DND-41 (cell line): Measurements from ENCODE around the gene RDH16.
"Not testable (repeated sequence)": the region's sequence is repeated elsewhere in the genome, so short reads cannot be mapped to it uniquely, and the experiment has no call there.

ENCODE experiments used
- ATAC-seq: fragments of 200-7000 bp; cut with Tn5 transposase; 3 replicates; pipeline ENCODE4 v1.9.1; 2021; ENCODE audit warnings: low read depth; ENCODE audit not compliant: insufficient read depth
- DNase-seq: peaks from one replicate; pipeline ENCODE4 v3.0.0-alpha.2; 2020
- H2AFZ ChIP-seq: 2 replicates; pipeline ENCODE4 v1.6.0; 2012; ENCODE audit warnings: low read depth, low read length
- H3K27ac ChIP-seq: 2 replicates; pipeline ENCODE4 v1.5.1; 2012; ENCODE audit warnings: low read length, inconsistent platforms
- H3K27me3 ChIP-seq: fragments of 200-600 bp; sonication (generic); 2 replicates; pipeline ENCODE4 v1.6.0; 2012; ENCODE audit warnings: low read length, mild to moderate bottlenecking, inconsistent platforms; ENCODE audit not compliant: insufficient read depth, poor library complexity
- H3K36me3 ChIP-seq: 2 replicates; pipeline ENCODE4 v1.5.1; 2012; ENCODE audit warnings: low read length, inconsistent platforms; ENCODE audit not compliant: insufficient read depth
- H3K4me1 ChIP-seq: 2 replicates; pipeline ENCODE4 v1.5.1; 2012; ENCODE audit warnings: mild to moderate bottlenecking, low read length; ENCODE audit not compliant: insufficient read depth
- H3K4me2 ChIP-seq: 2 replicates; pipeline ENCODE4 v1.6.0; 2012; ENCODE audit warnings: mild to moderate bottlenecking, moderate library complexity, low read length, inconsistent platforms; ENCODE audit not compliant: insufficient read depth
- H3K4me3 ChIP-seq, 2 experiments: fragments of 200-600 bp in 1 of 2; shearing (Covaris generic) in 1 of 2; 2 replicates each; pipeline ENCODE4 v1.5.1; 2012 to 2016; ENCODE audit warnings: inconsistent platforms in 2 of 2, low read length in 2 of 2, mild to moderate bottlenecking in 2 of 2, low read depth in 1 of 2, moderate library complexity in 1 of 2
- H3K79me2 ChIP-seq: 2 replicates; pipeline ENCODE4 v1.6.0; 2012; ENCODE audit warnings: low read length, inconsistent platforms; ENCODE audit not compliant: insufficient read depth
- H3K9ac ChIP-seq: 2 replicates; pipeline ENCODE4 v1.6.0; 2012; ENCODE audit warnings: low read depth, mild to moderate bottlenecking, inconsistent platforms, low read length, moderate library complexity
- H3K9me3 ChIP-seq: 2 replicates; pipeline ENCODE4 v1.5.1; 2012; ENCODE audit warnings: low read length, moderate library complexity, mild to moderate bottlenecking, inconsistent platforms; ENCODE audit not compliant: insufficient read depth, severe bottlenecking
- H4K20me1 ChIP-seq: 2 replicates; pipeline ENCODE4 v1.6.0; 2012; ENCODE audit warnings: low read length; ENCODE audit not compliant: insufficient read depth
- EZH2 ChIP-seq: IDR thresholded peaks from 3 replicates; pipeline ENCODE4 v1.6.1; 2012; ENCODE audit warnings: borderline replicate concordance, low read depth, mild to moderate bottlenecking, moderate library complexity, low read length, inconsistent platforms; ENCODE audit not compliant: severe bottlenecking
- TF ChIP-seq, protein P1 (sequence below): IDR thresholded peaks from 2 replicates; pipeline ENCODE4 v1.5.1; 2012; ENCODE audit warnings: borderline replicate concordance, low read length, moderate library complexity, mild to moderate bottlenecking; ENCODE audit not compliant: poor library complexity, severe bottlenecking; ENCODE audit errors: extremely low read depth

The RDH16 gene

GRCh38 chr12:56941299-56942017 lies 15.9 kb downstream of the RDH16 start:
- TF ChIP-seq EZH2, result no peak
- TF ChIP-seq, protein P1, sequence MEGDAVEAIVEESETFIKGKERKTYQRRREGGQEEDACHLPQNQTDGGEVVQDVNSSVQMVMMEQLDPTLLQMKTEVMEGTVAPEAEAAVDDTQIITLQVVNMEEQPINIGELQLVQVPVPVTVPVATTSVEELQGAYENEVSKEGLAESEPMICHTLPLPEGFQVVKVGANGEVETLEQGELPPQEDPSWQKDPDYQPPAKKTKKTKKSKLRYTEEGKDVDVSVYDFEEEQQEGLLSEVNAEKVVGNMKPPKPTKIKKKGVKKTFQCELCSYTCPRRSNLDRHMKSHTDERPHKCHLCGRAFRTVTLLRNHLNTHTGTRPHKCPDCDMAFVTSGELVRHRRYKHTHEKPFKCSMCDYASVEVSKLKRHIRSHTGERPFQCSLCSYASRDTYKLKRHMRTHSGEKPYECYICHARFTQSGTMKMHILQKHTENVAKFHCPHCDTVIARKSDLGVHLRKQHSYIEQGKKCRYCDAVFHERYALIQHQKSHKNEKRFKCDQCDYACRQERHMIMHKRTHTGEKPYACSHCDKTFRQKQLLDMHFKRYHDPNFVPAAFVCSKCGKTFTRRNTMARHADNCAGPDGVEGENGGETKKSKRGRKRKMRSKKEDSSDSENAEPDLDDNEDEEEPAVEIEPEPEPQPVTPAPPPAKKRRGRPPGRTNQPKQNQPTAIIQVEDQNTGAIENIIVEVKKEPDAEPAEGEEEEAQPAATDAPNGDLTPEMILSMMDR, result no peak
- Histone ChIP-seq H3K4me1 (no peaks in the 10 kb centered on the region), H4K20me1 (no peaks in the 10 kb centered on the region), H3K79me2 (no peaks in the 10 kb centered on the region), H3K9me3 (no peaks in the 10 kb centered on the region), H3K27ac (no peak overlapping the region), H3K4me2 (no peak overlapping the region), H3K27me3 (no peaks in the 10 kb centered on the region), H2AFZ (no peak overlapping the region), H3K36me3 (no peaks in the 10 kb centered on the region), H3K4me3 (no peak overlapping the region), H3K9ac (no peak overlapping the region)
- no peak for DNase-seq
- ATAC-seq, result no peak

GRCh38 chr12:56940942-56941298 lies 16.5 kb downstream of the RDH16 start:
- H3K79me2 ChIP-seq, H3K9me3 ChIP-seq, H3K9ac ChIP-seq, H3K27ac ChIP-seq, H4K20me1 ChIP-seq, ATAC-seq, H3K4me2 ChIP-seq, H2AFZ ChIP-seq, H3K36me3 ChIP-seq, H3K4me1 ChIP-seq, H3K27me3 ChIP-seq, H3K4me3 ChIP-seq, DNase-seq: not testable (repeated sequence)

DNA sequence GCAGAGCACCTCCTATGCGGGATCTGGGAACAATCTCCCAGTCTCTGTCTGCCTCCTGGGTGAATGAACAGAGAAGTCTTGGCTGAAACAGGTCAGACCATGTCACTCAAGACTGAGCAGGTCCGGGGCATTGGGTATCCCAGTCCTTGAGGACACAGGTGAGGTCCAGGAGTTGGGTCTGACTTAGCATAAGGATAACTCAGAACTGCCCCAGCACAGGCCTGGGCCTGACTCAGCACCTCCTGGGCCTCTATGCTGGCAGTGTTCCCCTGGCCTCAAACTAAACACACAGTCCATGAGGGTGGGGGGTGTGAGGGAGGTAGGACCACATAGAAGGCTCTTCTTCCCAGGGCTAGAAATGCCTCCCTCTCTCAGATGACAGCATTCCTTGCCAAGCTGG lies 21.7 kb downstream of the RDH16 start:
- Histone ChIP-seq H3K4me3 (no peak overlapping the region), H2AFZ (no peak overlapping the region), H3K9me3 (no peaks in the 10 kb centered on the region), H3K79me2 (no peaks in the 10 kb centered on the region), H3K4me2 (no peak overlapping the region), H3K27ac (no peak overlapping the region), H3K9ac (no peak overlapping the region), H3K27me3 (no peaks in the 10 kb centered on the region), H4K20me1 (no peaks in the 10 kb centered on the region), H3K36me3 (no peaks in the 10 kb centered on the region), H3K4me1 (peaks cover 7% of the 10 kb centered on the region)
- TF ChIP-seq EZH2, result no peak
- TF ChIP-seq, protein P1, result no peak
- DNase-seq, result no peak
- ATAC-seq, result no peak

- DNase-seq (no peak), ATAC-seq (no peak)
- Histone ChIP-seq H3K4me1 (peaks cover 7% of the 10 kb centered on the region), H3K27me3 (no peaks in the 10 kb centered on the region), H4K20me1 (no peaks in the 10 kb centered on the region), H3K27ac (no peak overlapping the region), H3K4me3 (no peak overlapping the region), H3K9me3 (no peaks in the 10 kb centered on the region), H3K36me3 (no peaks in the 10 kb centered on the region), H3K79me2 (no peaks in the 10 kb centered on the region), H3K4me2 (no peak overlapping the region), H3K9ac (no peak overlapping the region), H2AFZ (no peak overlapping the region)
- TF ChIP-seq, protein P1, result no peak
- TF ChIP-seq EZH2, result no peak
These were observed 22.3 kb downstream of the RDH16 start for GRCh38 chr12:56935157-56935556.
